GM21723 (cell line): ENCODE measurements around the gene SUMF2.
"Not testable (repeated sequence)": the region's sequence is repeated elsewhere in the genome, so short reads cannot be mapped to it uniquely, and the experiment has no call there.

ENCODE experiments used
- ATAC-seq: cut with Tn5 transposase; IDR thresholded peaks from one replicate; pipeline ENCODE4 v1.9.1; 2021; ENCODE audit warnings: mild to moderate bottlenecking, moderate library complexity; ENCODE audit not compliant: unreplicated experiment

Gene SUMF2

DNA sequence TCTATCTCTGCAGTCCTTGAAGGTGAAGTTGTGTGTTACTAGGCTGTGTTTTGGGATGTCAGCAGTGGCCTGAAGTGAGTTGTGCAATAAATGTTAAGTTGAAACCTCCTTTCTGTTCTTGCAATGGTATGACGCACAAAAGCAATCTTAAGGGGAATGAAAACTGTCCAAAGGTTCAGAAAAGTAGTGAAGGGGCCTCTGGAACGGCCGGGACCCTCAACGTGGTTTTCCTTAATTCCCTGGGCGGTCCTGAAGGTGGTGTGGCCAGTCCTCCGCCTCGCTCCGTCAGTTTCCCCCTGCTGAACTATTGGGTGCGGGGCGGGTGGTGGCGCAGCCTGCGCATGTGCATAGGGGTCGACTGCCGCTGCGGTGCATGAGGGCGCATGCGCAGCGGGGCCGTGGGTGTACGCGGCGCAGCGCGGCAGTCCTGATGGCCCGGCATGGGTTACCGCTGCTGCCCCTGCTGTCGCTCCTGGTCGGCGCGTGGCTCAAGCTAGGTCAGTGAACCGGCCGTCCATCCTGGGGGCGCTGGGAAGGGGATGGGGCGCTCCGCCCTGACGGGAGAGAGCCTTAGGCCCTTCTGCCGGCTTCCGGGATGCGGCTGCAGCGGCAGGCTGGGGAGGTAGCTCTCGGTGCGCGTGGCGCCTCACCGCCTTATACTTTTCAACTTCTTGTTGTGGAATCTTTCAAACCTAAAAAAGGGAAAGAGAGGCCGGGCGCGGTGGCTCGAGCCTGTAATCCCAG lies at the start of gene SUMF2:
Gene SUMF2, plus strand, starts transcription at position 405 of the 744 bp plus-strand sequence. Its CDS starts 26 bp downstream, at position 431.
- peak; percentile 86 for ATAC-seq

DNA sequence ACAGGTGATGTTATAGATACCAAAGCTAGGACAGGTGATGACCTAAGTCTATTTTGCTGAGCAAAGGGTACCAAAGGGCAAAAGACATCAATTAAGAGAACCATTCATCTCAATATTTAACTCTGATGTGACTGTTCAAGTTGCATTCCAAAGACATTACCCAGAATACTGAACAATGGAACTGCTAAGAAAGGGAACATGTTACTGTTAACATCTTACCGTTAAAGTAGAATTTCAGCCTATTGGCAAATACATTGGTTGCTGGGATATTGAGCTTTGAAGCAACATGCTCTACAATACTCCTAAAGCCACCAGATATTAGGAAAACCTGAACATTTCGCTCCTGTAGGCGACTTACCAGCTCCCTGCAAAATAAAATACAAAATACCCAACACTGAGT lies 47.1 kb upstream of the SUMF2 start:
- not testable (repeated sequence) for ATAC-seq

DNA sequence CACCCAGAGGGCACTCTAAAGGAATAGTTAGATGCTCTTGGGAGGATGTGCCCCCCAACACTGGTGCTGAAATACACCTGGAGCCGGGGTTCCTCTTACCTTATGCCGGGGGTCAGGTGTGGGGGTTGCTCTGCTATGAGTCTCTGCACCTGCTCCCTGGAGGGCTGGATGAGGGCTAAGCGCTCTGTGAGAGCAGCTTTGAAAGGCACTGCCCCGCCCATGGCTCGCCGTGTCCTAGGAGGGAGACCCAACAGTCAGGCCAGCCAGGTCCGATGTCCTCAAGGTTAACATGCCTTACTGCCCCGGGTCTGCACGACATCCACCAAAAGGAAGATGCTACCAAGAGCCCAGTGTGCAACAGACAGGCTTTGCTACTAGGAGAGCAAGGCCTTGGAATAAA lies 44.6 kb upstream of the SUMF2 start:
- no peak for ATAC-seq

DNA sequence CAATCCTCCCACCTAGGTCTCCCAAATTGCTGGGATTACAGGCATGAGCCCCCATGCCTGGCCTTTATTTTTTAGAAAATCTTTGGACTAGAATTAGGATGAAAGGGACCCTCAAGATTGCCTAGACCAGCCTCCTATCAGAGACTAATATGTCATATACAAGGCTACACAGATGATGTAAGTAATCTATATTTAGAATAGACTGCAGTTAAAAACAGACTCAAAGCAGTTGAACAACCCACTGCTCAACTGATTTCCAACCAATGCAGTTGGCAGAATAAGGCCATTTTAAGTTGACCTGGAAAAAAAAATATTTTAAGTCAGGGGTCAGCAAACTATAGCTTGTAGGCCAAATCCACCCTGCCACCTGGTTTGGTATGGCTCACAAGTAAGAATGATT lies 40.6 kb upstream of the SUMF2 start:
- no peak for ATAC-seq

DNA sequence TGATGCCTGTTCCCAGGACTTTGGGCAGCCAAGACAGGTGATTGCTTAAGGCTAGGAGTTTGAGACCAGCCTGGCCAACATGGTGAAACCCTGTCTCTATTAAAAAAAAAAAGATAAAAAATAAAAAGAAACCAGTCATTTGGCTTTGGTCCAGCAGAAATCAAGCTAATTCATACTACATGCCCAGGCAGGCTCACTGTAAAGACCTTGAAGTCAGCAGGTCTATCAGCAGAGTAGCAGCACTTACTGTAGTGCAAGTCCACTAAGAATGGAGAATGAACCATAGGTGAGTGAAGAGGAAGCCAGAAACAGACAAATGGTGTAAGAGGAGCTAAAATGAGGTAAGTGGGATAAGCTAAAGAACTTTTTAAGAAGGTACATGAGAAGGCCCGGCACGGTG lies 37.5 kb upstream of the SUMF2 start:
- no peak for ATAC-seq

DNA sequence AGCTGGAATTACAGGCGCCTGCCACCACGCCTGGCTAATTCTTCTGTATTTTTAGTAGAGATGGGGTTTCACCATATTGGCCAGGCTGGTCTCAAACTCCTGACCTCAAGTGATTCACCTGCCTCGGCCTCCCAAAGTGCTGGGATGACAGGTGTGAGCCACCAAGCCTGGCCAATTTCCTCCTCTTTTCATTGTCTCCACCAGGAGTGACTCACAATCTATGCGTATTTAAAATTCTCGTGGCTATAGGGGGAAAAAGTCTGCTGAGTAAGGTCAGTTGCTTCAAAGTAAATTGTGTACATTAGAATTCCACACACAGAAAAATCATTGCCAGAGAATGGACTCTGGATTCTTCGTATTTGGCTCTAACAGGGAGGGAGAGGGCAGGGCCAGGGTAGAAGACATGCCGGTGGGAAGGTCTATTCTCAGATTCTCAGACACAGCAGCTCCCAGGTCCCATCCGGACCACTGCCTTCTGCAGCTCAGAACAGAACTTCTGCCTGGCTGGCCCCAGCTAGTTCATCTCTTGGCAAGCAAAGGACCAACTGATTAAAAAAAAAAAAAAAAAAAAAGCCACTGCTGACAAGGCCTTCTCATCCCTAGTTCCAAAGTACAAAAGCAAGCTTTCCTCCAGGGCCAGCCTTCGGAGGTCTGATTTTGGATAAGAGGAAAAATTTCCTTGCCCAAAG lies 35.0 kb upstream of the SUMF2 start:
- no peak for ATAC-seq

DNA sequence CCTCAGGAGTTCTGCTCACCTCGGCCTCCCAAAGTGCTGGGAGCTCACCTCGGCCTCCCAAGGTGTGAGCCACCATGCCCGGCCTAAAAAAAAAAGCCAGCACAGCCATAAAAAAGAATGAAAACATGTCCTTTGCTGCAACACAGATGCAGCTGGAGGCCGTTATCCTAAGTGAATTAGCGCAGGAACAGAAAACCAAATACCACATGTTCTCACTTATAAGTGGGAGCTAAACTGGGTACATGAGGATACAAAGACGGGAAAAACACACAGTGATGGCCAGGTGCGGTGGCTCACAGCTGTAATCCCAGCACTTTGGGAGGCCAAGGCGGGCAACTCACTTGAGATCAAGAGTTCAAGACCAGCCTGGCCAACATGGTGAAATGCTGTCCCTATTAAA lies 33.7 kb upstream of the SUMF2 start:
- no peak for ATAC-seq

DNA sequence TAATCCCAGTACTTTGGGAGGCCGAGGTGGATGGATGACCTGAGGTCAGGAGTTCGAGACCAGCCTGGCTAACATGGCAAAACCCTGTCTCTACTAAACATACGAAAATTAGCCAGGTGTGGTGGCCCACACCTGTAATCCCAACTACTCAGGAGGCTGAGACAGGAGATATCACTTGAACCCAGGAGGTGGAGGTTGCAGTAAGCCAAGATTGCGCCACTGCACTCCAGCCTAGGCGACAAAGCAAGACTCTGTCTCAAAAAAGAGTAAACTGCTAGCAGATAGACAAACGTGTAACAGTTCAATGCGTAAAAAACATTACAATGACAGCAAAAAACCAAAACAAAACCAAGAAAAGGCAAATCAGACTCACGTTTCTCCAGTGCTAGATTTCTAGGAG lies 32.5 kb upstream of the SUMF2 start:
- ATAC-seq = not testable (repeated sequence)

DNA sequence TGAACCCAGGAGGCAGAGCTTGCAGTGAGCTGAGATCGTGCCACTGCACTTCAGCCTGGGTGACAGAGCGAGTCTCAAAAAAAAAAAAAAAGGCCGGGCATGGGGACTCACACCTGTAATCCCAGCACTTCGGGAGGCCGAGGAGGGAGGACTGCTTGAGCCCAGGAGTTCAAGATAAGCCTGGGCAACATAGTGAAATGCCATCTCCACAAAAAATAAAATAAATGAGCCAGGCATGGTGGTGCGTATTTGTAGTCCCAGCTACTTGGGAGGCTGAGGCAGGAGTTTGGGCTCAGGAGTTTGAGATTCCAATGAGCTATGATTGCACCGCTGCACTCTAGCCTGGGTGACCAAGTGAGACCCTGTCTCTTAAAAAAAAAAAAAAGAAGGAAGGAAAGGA lies 31.5 kb upstream of the SUMF2 start:
- not testable (repeated sequence) for ATAC-seq

DNA sequence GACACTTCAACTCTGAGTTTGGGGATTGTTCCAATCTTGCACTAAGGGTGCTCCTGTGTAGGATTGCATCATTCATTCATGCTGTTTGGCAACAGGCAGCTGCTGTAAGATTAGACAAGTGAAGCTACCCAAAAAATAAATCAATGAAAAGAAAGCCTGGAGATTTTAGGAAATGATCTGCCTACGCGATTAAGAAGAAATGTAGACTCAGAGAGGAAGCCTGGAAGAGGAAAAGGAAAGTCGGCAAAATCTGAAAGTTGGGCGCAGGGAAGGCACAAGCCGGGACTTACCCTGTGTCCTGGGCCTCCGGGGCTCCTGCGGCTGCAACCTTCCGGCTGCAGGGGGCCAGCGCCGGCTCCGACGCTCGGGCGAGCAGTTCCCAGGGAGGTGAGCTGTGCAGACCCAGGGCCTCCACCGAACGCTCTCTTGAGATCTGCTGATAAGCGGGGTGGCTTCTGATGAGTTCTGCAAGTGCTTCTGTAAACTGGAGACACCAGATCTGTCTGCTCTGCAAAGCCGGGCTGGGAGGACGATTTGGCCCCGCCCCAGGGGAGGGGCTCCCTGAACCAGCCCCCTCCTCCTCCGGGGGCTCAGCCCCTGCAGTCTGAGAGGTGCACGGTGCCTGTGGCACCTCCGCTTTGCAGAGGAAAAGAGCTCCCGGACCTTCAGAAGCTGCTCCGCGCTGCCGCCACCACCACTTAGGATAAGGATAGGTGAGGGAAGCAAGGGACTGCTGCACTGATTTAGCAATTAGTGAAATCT lies 30.2 kb upstream of the SUMF2 start:
- ATAC-seq = peak; percentile 98

DNA sequence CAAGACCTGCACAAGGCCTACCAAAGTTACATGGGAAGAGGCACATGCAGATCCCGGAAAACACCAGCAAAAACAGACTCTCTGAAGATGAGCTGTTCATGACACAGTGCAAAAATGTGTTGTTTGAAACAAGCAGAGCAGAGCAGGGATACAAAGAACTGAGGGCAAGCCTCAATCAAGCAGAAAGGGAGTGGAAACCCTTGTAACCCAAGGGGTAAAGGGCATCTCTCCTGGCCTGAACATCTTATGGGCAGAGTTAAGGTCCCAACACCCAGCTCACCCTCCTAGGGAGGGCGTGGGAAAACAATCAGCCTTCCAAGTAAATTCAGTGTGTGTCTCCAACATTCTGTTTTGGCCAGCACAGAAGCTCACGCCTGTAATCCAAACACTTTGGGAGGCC lies 23.4 kb upstream of the SUMF2 start:
- ATAC-seq = no peak

DNA sequence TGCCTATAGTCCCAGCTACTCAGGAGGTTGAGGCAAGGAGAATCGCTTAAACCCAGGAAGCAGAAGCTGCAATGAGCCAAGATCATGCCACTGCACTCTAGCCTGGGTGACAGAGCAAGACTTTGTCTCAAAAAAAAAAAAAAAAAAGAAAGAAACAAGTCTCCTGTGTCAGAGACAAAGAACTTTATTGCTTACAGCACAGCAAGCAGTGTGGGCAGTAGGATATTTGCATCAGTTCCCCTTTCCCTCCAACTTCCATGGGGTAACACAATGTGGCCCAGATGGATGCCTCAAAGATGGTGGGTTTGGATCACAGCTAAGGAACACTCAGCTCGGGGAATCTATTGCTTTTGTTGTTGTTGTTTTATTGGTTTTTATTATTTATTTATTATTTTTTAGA lies 18.3 kb upstream of the SUMF2 start:
- ATAC-seq = not testable (repeated sequence)

DNA sequence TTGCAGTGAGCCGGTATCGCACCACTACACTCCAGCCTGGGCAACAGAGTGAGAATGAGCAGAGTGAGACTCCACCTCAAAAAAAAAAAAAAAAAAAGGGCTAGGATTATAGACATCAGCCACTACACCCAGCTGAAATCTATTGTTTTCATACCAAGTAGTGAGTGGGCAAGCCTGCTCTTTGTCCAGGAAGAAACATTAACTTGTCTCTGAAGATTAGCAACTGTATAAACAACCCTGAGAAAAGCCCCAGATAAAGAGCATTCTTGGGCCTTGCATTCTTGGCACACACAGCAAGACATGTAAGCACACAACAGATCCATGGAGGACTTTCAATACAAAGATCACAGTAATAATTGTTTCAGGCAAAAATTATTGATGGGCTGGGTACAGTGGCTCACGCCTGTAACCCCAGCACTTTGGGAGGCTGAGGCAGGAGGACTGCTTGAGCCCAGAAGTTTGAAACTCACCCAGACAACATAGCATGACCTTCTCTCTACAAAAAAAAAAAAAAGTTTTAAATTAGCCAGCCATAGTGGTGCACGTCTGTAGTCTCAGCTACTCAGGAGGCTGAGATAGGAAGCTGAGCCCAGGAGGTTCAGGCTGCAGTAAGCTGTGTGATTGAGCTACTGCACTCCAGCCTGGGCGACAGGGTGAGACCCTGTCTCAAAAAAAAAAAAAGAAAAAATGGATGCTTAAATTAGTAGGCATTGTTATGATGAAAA lies 17.2 kb upstream of the SUMF2 start:
- no peak for ATAC-seq

DNA sequence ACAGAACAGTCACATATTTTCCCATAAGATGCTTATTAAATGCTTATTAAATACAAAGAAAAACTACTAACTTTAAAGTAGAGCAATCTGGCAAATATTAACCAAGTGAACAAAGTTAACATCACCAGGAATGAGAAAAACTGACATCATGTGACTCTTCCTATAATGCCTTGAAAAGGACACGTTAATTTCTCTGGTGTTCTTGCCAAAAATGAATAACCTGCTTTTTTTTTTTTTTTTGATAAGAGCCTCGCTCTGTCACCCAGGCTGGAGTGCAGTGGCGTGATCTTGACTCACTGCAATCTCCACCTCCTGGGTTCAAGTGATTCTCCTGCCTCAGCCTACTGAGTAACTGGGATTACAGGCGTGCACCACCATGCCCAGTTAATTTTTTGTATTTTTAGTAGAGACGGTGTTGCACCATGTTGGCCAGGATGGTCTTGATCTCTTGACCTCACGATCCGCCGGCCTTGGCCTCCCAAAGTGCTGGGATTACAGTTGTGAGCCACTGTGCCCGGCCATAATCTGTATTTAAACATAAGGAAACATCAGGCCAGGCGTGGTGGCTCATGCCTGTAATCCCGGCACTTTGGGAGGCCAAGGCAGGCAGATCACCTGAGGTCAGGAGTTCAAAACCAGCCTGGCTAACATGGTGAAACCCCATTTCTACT lies 16.5 kb upstream of the SUMF2 start:
- not testable (repeated sequence) for ATAC-seq

DNA sequence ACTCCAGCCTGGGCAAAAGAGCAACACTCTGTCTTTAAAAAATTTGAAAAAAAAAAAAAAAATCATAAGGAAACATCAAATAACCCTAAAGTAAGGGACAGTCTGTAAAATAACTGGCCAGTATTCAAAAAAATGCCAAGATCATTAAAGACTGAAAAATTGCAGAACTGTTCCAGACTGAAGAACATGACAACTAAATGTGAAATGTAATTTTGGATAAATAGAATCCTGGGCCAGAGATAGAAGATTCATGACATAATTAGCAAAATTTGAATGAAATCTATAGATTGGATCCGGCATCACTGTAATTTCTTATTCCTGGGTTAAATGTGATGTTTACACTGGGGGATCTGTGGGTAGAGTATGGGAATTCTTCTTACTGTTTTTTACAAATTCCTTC lies 15.8 kb upstream of the SUMF2 start:
- no peak for ATAC-seq

DNA sequence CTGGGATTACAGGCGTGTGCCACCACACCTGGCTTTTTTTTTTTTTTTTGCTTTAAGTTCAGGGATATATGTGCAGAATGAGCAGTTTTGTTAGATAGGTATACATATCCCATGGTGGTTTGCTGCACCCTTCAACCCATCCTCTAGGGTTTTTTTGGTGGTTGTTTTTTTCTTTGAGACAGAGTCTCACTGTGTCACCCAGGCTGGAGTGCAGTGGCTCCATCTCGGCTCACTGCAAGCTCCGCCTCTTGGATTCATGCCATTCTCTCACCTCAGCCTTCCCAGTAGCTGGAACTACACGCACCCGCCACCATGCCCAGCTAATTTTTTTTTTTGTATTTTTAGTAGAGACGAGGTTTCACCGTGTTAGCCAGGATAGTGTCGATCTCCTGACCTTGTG lies 15.3 kb upstream of the SUMF2 start:
- not testable (repeated sequence) for ATAC-seq

DNA sequence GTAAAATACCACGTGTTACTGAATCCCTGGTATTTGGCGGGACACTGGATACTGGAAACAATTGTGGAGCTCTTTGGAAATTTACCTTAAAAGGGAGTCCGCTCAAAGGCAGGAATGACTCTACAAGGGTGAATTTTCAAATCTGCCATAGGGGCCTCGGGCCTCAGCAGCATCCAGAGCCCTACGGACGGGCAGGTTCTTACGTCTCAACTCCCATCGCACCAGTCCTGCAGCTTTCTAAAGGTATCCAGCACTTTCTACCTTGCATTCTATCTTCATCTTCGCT lies 13.1 kb upstream of the SUMF2 start:
- no peak for ATAC-seq

DNA sequence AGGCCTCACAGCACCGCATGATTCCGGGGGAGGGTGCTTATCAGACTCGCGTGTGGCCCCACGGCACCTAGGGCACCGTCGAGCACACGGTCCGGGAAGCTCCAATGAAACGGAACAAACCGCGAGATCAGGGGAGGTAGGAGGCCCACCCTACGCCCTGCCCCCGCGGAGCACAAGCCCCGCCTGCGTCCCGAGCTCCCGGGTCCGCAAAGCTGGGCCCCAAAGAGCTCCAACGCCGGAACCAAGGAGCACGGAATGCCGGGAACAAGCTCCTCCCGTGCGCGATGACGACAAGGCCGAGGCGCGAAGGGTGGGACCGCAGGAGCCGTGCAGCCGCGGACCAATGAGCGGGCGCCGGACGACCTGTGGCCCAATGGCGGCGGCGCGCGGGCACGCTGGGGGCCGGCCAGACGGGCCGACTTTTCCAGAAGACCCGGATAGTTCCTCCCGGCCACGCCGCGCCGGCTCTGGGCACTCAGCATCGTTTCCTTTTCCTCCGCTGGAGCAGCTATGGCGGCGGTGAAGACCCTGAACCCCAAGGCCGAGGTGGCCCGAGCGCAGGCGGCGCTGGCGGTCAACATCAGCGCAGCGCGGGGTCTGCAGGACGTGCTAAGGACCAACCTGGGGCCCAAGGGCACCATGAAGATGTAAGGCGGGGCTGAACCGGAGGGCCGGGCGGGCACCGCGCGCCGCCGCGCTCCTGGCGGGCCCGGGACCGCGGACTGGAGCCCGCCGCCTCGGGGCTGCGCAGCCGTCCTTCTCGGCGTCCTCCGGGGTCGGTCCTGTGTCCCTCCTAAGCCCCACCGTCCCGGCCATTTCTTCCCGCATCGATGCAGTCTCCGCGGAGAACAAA lies 12.5 kb upstream of the SUMF2 start, which contains the start of the genes CCT6A and PSPH:
Gene CCT6A, plus strand, starts transcription at position 427 of the 853 bp plus-strand sequence. Its CDS starts 84 bp downstream, at position 511.
Gene PSPH, minus strand, starts transcription at position 106 of the 853 bp plus-strand sequence. CDS start 30,232 bp downstream, outside the sequence.
- ATAC-seq = peak; percentile 97

DNA sequence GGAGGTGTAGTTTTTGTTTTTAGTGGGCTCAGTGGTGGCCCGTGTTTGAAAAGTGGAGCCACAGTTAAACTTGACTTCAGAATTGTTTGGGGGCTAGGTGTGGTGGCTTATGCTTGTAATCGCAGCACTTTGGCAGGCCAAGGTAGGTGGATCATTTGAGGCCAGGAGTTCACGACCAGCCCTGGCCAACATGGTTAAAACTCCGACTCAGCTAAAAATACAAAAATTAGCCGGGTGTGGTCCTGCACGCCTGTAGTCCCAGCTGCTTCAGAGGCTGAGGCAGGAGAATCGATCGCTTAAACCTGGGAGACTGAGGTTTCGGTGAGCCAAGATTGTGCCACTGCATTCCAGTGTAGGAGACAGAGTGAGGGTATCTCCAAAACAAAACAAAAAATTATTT lies 10.7 kb upstream of the SUMF2 start:
- ATAC-seq = no peak

DNA sequence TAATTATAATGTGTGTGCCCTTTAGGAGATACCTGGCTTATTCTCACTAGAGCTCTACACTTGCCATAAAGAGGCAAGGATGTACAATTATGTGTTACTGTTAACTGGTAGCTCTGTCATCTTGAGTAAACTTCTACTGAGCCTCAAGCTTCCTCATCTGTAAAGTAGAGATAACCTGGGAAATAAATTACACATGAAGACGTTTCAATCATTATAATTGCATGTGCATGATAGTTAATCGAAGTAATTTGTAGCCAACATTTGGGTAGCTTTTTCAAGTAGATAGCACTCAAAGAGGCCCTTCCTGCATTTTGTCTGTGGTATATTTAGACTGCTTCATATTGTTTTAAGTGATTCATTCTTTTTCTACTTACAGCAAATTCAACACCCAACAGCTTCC lies 10.1 kb upstream of the SUMF2 start:
- ATAC-seq = no peak
